Epithelial cell of esophagus (primary cell): ENCODE data around the gene ANKRD16.
A peak's percentile ranks its signal among the peaks of the same experiment; 100 is the strongest.
"Not testable (repeated sequence)": the region's sequence is repeated elsewhere in the genome, so short reads cannot be mapped to it uniquely, and the experiment has no call there.

Source experiments
- DNase-seq: peaks from one replicate; pipeline ENCODE4 v3.0.0; 2010; ENCODE audit warnings: low read depth
- H3K4me3 ChIP-seq: 2 replicates; pipeline ENCODE4 v1.5.1; 2011; ENCODE audit warnings: mild to moderate bottlenecking, low read length, control low read depth
- CTCF ChIP-seq: IDR thresholded peaks from 2 replicates; pipeline ENCODE4 v1.5.1; 2011; ENCODE audit warnings: low read depth, mild to moderate bottlenecking, low read length, control low read depth, inconsistent platforms; ENCODE audit not compliant: insufficient read depth; ENCODE audit errors: missing control alignments

ANKRD16 gene

GRCh38 chr10:5917305-5917704 is 27.6 kb upstream of the ANKRD16 start:
- TF ChIP-seq CTCF: no peak
- DNase-seq: no peak

DNA sequence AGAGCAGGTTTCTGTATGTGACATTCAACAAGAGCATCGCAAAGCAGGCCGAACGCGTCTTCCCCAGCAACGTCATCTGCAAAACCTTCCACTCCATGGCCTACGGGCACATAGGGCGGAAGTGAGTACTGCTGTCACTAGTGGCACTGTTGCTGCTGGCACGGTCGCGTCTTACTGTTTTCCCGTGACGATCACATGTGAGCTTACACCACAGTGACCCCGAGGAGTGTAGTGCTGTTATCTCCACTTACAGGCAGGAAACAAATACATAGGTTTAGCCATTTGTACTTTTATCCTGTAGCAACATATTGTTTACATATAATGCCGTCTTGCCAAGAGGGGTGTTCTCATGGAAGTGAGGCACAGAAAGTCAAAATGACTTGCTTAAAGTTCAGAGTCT is 25.8 kb upstream of the ANKRD16 start:
- no peak for DNase-seq
- no peak for TF ChIP-seq CTCF
- H3K4me3 ChIP-seq: no peak overlapping the region

More at GRCh38 chr10:5917305-5917704, 27.6 kb upstream of the ANKRD16 start:
- H3K4me3 ChIP-seq: no peak overlapping the region

DNA sequence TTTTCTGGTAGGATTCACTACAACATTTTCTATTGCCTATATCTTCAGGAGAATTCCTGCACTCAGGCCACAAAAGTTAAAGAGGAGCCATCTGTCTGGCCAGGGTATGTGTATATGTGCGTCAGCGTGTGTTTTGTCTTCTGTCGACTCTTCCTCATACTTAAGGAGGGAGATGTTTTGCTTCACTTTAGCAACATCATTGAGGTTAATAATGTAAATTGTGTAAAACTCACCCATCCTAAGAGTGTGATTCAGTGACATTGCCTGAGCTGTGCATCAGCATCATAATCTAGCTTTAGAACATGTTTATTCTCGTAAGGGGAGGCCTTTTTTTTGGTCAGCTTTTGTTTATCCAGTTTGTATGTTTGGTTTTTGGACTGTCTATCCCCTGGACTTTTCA is 24.0 kb upstream of the ANKRD16 start:
- no peak for DNase-seq
- H3K4me3 ChIP-seq: no peak overlapping the region
- no peak for TF ChIP-seq CTCF

GRCh38 chr10:5911670-5912069 is 22.0 kb upstream of the ANKRD16 start:
- TF ChIP-seq CTCF: no peak
- DNase-seq: no peak
- no peak overlapping the region for H3K4me3 ChIP-seq

- H3K4me3 ChIP-seq: no peak overlapping the region
- DNase-seq: no peak
- TF ChIP-seq CTCF: no peak
Observed at GRCh38 chr10:5910323-5911100, 20.8 kb upstream of the ANKRD16 start.

GRCh38 chr10:5908676-5909075 is 19.0 kb upstream of the ANKRD16 start:
- not testable (repeated sequence) for DNase-seq, H3K4me3 ChIP-seq

DNA sequence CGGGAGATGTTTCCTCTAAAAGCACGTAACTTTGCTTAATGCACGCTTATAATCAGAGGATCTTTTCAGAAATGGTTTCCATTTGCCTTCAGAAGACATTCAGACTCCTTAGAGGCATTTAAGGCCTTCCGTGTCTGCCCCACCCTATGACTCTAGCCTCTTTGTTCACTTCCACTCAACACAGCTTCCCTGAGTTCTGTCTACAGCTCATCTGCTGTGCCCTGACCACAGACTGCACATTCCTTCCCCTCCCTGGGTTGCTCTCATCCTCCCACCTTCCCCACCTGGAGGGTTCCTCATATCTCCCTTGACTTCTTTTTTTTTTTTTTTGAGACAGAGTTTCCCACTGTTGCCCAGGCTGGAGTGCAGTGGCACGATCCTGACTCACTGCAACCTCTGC is 17.0 kb upstream of the ANKRD16 start:
- no peak for TF ChIP-seq CTCF
- DNase-seq: peak; percentile 65
- no peak overlapping the region for H3K4me3 ChIP-seq
